Spleen (tissue), 7 donors: ENCODE measurements around the gene FREY1.
A peak's percentile ranks its signal among the peaks of the same experiment; 100 is the strongest.

ENCODE experiments used
- CTCF ChIP-seq, 11 experiments: fragments of 200-600 bp in 7 of 11; fragments of 450-650 bp in 4 of 11; sonication (generic) in 4 of 11; IDR thresholded peaks in 8 of 11; conservative IDR thresholded peaks in 3 of 11; 1 replicate in 7 of 11; 2 replicates in 4 of 11; pipeline versions ENCODE4 v1.4.0 to v1.8.0; 2016 to 2021; ENCODE audit warnings: antibody characterized with exemption in 11 of 11, inconsistent platforms in 4 of 11, mild to moderate bottlenecking in 1 of 11
- POLR2A ChIP-seq, 3 donors: fragments of 450-650 bp; IDR thresholded peaks; one replicate each; pipeline ENCODE4 v1.5.1; 2017; ENCODE audit warnings: antibody characterized with exemption in 3 of 3, mild to moderate bottlenecking in 1 of 3
- POLR2AphosphoS5 ChIP-seq, 3 donors: sonication (generic); formaldehyde crosslinking; IDR thresholded peaks; one replicate each; pipeline ENCODE4 v1.5.1; 2017; ENCODE audit warnings: antibody characterized with exemption in 3 of 3
- donor health status: DM: no; HTN: no; CAD: no; lungs with moderate emphysema.
- donor health status: DM: no; HTN: no; CAD: no.
- donor health status: DM: no; HTN: no; CAD: no.

- TF ChIP-seq POLR2A (IDR thresholded peaks at IDR 0.05) (peak in 1 of 3 donors; percentile 6), CTCF (IDR thresholded peaks at IDR 0.05 in 8 of 11, conservative IDR thresholded peaks at IDR 0.05 in 3 of 11) (no peak), POLR2AphosphoS5 (IDR thresholded peaks at IDR 0.05) (peak; percentile 51 to 65 (median 65))
Measured at GRCh38 chr11:45933131-45933831, 26.2 kb upstream of the FREY1 start.
